Breast epithelium (tissue), 3 donors: ENCODE measurements around the gene ABTB2.

Experiments used
- POLR2A ChIP-seq: fragments of 450-650 bp; IDR thresholded peaks from one replicate; pipeline ENCODE4 v1.6.1; 2016; ENCODE audit warnings: antibody characterized with exemption, mild to moderate bottlenecking, moderate library complexity
- POLR2AphosphoS5 ChIP-seq, 3 donors: sonication (generic); formaldehyde crosslinking; IDR thresholded peaks; one replicate each; pipeline ENCODE4 v1.6.1; 2017; ENCODE audit warnings: antibody characterized with exemption in 3 of 3
- TF ChIP-seq, protein P1 (sequence below), 3 donors: fragments of 450-650 bp; IDR thresholded peaks; one replicate each; pipeline ENCODE4 v1.5.1; 2016 to 2017; ENCODE audit warnings: antibody characterized with exemption in 3 of 3, mild to moderate bottlenecking in 3 of 3, moderate library complexity in 3 of 3

DNA sequence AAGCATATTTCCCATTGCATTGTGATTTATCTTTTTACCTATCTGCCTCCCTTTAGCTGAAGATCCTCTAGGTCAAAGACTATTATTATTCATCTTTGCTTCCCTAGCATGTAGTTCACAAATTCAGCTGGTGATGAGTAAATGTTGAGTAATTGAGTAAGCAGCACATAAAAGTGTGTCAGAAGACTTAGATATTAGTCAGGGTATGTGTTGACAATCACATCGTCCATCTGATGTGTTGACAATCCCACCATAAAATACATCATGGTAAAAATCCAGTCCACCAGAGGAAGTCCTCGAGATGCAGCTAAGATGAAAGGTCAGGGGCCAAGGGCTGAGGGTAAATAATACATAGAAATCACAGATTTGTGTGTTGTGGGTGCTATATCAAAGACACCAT is 22.9 kb upstream of the ABTB2 start:
- TF ChIP-seq, protein P1, sequence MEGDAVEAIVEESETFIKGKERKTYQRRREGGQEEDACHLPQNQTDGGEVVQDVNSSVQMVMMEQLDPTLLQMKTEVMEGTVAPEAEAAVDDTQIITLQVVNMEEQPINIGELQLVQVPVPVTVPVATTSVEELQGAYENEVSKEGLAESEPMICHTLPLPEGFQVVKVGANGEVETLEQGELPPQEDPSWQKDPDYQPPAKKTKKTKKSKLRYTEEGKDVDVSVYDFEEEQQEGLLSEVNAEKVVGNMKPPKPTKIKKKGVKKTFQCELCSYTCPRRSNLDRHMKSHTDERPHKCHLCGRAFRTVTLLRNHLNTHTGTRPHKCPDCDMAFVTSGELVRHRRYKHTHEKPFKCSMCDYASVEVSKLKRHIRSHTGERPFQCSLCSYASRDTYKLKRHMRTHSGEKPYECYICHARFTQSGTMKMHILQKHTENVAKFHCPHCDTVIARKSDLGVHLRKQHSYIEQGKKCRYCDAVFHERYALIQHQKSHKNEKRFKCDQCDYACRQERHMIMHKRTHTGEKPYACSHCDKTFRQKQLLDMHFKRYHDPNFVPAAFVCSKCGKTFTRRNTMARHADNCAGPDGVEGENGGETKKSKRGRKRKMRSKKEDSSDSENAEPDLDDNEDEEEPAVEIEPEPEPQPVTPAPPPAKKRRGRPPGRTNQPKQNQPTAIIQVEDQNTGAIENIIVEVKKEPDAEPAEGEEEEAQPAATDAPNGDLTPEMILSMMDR (IDR thresholded peaks at IDR 0.05), result no peak
- no peak for TF ChIP-seq POLR2A
- TF ChIP-seq POLR2AphosphoS5 (IDR thresholded peaks at IDR 0.05), result no peak
